Adrenal gland (tissue), 12 donors: ENCODE data around the gene SH3BP4. TPM values are rescaled to one million over a fixed set of nuclear protein-coding genes. Genes with fewer than 3 reads are reported as not detected.
A peak's percentile ranks its signal among the peaks of the same experiment; 100 is the strongest.

Experiments
- DNase-seq, 7 donors: peaks; one replicate each; pipeline ENCODE4 v3.0.0-alpha.2; 2019 to 2020
- H3K27ac ChIP-seq, 5 donors: fragments of 200-600 bp; sonication (generic) in 4 of 5; 1 replicate in 3 of 5; 2 replicates in 2 of 5; pipeline versions ENCODE4 v1.5.1 to v1.8.0; 2016 to 2020; ENCODE audit warnings: mild to moderate bottlenecking in 1 of 5
- H3K27me3 ChIP-seq: fragments of 200-600 bp; 2 replicates; pipeline ENCODE4 v1.8.0; 2021
- H3K36me3 ChIP-seq, 2 donors: fragments of 200-600 bp; replicated peaks in 1 of 2; 1 replicate in 1 of 2; 2 replicates in 1 of 2; pipeline versions ENCODE4 v1.5.1 to v1.8.0; 2018 to 2022
- H3K4me1 ChIP-seq, 2 donors: fragments of 200-600 bp; replicated peaks in 1 of 2; 1 replicate in 1 of 2; 2 replicates in 1 of 2; pipeline versions ENCODE4 v1.5.1 to v1.8.0; 2018 to 2021
- H3K4me3 ChIP-seq, 4 donors: fragments of 200-600 bp; sonication (generic) in 3 of 4; one replicate each; pipeline ENCODE4 v1.5.1; 2016 to 2018
- H3K9me3 ChIP-seq, 3 donors: fragments of 200-600 bp; sonication (generic) in 1 of 3; replicated peaks in 1 of 3; 1 replicate in 2 of 3; 2 replicates in 1 of 3; pipeline versions ENCODE4 v1.5.1 to v1.8.0; 2016 to 2021
- POLR2A ChIP-seq, 2 donors: fragments of 450-650 bp; IDR thresholded peaks; one replicate each; pipeline ENCODE4 v1.6.1; 2017; ENCODE audit warnings: antibody characterized with exemption in 2 of 2, mild to moderate bottlenecking in 2 of 2, moderate library complexity in 1 of 2
- WGBS, 4 donors: extraction: QIAGEN DNeasy Blood & Tissue Kit in 2 of 4; methylation state at CpG; one replicate each; pipeline versions ENCODE4 v1.1.5 to v1.1.7; 2013 to 2017; 5-methylcytosine and 5-hydroxymethylcytosine counted together
- intact Hi-C, 2 donors: fragments of 100-400 bp; cut with DNase I; formaldehyde crosslinking; loops; one replicate each; pipeline versions ENCODE4 v1.14.1 to v1.15.0; 2022 to 2023
- polyA plus RNA-seq, 3 donors: library from polyadenylated mRNA; stranded (reverse); fragments of 200-250 nt in 2 of 3; fragments of 350-450 nt in 1 of 3; fragmentation: Illumina TruSeq in 1 of 3; extraction: RNeasy Lipid Tissue Mini Kit (QIAGEN cat#74804) in 1 of 3; gene quantifications; one replicate each; pipeline ENCODE4 v1.2.3, GENCODE V29; 2013 to 2014
- total RNA-seq, 9 donors: library from RNA; depleted of rRNA in 4 of 9; stranded (reverse); fragments of >200 nt in 4 of 9; fragments of 120-200 nt in 1 of 9; fragmentation: NEBNext Ultra II Directional in 1 of 9; extraction: Animal tissue kit (Norgen Biotek cat#: 25700) in 1 of 9; gene quantifications; one replicate each; pipeline versions ENCODE4 v1.1.0 to v1.2.4, GENCODE V29; 2013 to 2023
- TF ChIP-seq, protein P1 (sequence below), 6 experiments: fragments of 450-650 bp in 4 of 6; fragments of 200-600 bp in 2 of 6; sonication (generic) in 1 of 6; IDR thresholded peaks; 1 replicate in 5 of 6; 2 replicates in 1 of 6; pipeline versions ENCODE4 v1.5.1 to v1.8.0; 2016 to 2021; ENCODE audit warnings: antibody characterized with exemption in 6 of 6, mild to moderate bottlenecking in 2 of 6, moderate library complexity in 1 of 6
- donor health status: healthy with polysubstance abuse.
- donor health status: Bipolar disorder and iron deficiency.
- donor health status: DM: yes; HTN: yes; CAD: no.
- donor health status: DM: no; HTN: no; CAD: no.
- donor health status: DM: no; HTN: no; CAD: no.
- donor health status: DM: yes; HTN: yes; CAD: no.

Gene SH3BP4
- total and polyA plus RNA-seq, 12 donors, result 5.1 to 26.9 (median 19.9) TPM

DNA sequence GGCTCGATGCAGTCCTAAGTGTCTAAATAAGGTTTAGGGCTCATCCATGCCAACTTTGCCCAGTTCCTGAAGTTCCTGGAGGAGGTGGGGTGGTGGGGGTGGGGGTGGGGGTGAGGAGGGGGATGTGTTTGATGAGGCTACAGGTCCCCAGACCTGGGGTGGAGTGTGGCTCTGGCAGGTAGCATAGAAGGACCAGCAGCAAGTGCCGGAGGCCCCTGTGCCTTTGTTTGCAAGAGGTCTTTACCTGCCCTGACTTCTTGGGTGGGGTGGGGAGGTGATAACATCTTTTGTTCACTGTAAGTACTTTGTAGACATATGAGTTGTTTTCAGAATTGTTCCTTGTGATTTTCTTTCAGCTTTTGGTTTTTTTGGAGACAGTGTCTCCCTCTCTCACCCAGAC, 10.0 kb downstream of the SH3BP4 start:
- Histone ChIP-seq H3K27me3 (no peaks in the 10 kb centered on the region), H3K4me3 (no peak overlapping the region), H3K36me3 (no peaks in the 10 kb centered on the region), H3K27ac (no peak overlapping the region), H3K9me3 (no peaks in the 10 kb centered on the region), H3K4me1 (peaks cover 9 to 23% of the 10 kb centered on the region in 2 donors)
- WGBS, 4 donors, result 85 to 99% (median 96%) methylated on average over 2 of the region's 2 CpGs
- TF ChIP-seq, protein P1, sequence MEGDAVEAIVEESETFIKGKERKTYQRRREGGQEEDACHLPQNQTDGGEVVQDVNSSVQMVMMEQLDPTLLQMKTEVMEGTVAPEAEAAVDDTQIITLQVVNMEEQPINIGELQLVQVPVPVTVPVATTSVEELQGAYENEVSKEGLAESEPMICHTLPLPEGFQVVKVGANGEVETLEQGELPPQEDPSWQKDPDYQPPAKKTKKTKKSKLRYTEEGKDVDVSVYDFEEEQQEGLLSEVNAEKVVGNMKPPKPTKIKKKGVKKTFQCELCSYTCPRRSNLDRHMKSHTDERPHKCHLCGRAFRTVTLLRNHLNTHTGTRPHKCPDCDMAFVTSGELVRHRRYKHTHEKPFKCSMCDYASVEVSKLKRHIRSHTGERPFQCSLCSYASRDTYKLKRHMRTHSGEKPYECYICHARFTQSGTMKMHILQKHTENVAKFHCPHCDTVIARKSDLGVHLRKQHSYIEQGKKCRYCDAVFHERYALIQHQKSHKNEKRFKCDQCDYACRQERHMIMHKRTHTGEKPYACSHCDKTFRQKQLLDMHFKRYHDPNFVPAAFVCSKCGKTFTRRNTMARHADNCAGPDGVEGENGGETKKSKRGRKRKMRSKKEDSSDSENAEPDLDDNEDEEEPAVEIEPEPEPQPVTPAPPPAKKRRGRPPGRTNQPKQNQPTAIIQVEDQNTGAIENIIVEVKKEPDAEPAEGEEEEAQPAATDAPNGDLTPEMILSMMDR (IDR thresholded peaks at IDR 0.05), result no peak
- no peak for TF ChIP-seq POLR2A (IDR thresholded peaks at IDR 0.05)
- no peak for DNase-seq
- intact Hi-C loops, result no loop called here

DNA sequence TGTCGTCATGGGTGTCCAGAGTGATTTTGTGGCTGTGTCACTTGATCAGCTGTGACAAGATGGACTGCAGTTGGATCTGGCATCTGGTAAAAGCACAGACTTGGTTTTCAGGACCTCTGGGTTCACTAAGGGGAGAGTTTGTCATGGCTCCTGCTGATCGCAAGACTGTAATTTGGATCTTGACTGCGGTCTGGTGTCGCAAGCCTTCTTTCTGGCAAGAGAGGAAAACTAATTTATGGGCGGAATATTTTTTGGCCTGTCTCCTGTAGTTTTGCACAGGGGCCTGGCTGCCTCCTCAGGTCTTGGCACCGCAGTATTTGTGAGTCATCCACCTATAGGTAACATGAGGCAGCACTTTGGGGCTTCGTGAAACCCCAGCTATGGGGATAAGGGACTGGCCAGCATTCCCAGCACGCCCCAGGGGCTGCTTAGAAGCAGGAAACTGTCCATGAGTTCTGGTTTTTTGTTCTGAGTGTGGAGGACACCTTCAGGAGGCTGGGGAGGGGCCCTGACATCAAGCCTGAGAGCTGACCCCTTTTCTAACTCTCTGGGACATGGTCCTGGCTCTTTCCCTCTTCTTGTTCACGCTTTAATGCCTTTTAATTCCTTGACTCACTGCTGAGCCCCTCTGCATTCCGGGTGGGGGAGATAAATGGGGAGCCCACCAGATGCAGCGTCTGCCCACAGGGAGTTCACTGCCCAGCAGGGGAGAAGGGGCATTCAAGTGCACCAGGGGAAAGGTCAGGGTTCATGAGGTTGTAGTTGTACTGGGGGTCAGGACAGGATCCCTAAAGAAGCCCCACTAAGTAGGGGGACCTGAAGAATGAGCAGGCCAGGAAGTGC, 12.2 kb downstream of the SH3BP4 start:
- H3K36me3 ChIP-seq, result no peaks in the 10 kb centered on the region
- no peak overlapping the region for H3K4me3 ChIP-seq
- H3K27me3 ChIP-seq, result no peaks in the 10 kb centered on the region
- no peaks in the 10 kb centered on the region for H3K9me3 ChIP-seq
- peaks cover 9 to 23% of the 10 kb centered on the region in 2 donors for H3K4me1 ChIP-seq
- 54 to 82% (median 64%) methylated on average over 10 to 11 of the region's 11 CpGs for WGBS, 4 donors
- H3K27ac ChIP-seq, result peak overlapping the region in 4 of 5 donors; percentile 17 to 58 (median 38)
- no peak for TF ChIP-seq POLR2A (IDR thresholded peaks at IDR 0.05)
- TF ChIP-seq, protein P1 (IDR thresholded peaks at IDR 0.05), result no peak
- peak in 6 of 7 donors; percentile 70 to 85 (median 80) for DNase-seq
- intact Hi-C loops, result no loop called here

DNA sequence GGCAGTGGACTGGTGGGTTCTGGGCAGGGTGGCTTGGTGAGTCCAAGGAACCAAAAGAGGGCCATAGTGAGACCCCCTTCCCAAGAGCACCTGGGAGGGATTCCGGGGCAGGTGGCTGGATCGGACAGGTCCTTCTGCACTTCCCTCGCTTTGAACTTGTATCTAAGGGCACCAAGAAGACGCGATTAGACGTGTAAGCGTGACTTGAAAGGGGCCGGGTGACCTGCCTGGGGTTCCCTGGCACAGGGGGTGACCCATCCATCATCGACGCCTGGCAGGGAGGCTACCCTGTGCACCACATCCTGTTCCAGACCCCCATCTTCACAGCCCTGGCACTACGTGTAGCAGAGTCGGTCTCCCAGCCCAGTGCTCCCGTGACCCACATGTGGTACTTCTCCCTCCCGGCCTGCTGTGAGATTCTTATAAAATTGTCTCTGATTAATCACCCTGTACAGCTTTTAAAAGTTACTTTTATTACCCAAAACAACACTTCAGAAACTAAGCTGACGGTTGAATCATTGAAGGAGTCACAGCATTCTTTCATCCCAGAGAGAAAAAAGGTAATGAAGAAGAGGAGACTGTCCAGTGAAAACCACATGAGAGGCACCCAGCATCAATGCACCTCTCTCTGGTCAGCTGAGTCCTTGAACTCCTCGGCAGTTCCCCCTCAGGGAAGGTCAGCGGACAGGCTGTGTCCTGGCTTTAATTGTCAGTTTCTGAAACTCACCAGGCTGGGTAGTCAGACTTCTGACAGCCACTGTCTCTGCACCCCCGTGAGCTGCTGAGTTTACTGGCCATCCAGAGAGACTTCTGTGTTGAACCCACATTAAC, 13.0 kb downstream of the SH3BP4 start:
- H3K27ac ChIP-seq, result peak overlapping the region in 3 of 5 donors; percentile 10 to 58 (median 56)
- intact Hi-C loops, result no loop called here
- WGBS, 4 donors, result 63 to 79% (median 64%) methylated on average over 17 to 18 of the region's 18 CpGs
- no peaks in the 10 kb centered on the region for H3K27me3 ChIP-seq
- peaks cover 9 to 23% of the 10 kb centered on the region in 2 donors for H3K4me1 ChIP-seq
- H3K4me3 ChIP-seq, result no peak overlapping the region
- DNase-seq, result peak in 2 of 7 donors; percentile 24 to 31
- TF ChIP-seq, protein P1 (IDR thresholded peaks at IDR 0.05), result no peak
- no peak for TF ChIP-seq POLR2A (IDR thresholded peaks at IDR 0.05)
- no peaks in the 10 kb centered on the region for H3K36me3 ChIP-seq
- no peaks in the 10 kb centered on the region for H3K9me3 ChIP-seq

DNA sequence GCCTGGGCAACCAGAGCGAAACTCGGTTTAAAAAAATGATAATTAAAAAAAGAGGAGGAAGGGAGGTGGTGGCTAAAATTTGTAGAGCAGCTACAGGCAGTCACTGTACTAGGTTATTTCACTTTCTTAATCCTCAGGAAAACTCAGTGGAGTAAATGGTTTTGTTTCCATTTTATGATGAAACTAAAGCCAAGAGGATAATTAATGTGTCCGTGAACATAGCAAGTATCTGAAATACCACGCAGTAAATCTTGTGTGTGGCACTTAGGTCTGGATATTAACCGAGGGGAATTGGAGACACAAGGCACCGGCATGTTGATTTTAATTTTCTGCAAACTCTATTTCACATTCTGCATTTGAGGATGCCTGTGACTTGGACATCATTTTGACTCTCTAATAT, 14.5 kb downstream of the SH3BP4 start:
- peaks cover 9 to 23% of the 10 kb centered on the region in 2 donors for H3K4me1 ChIP-seq
- WGBS, 4 donors, result 80 to 89% (median 88%) methylated on average over 6 of the region's 6 CpGs
- no peak overlapping the region for H3K27ac ChIP-seq
- TF ChIP-seq POLR2A (IDR thresholded peaks at IDR 0.05), result no peak
- no peaks in the 10 kb centered on the region for H3K27me3 ChIP-seq
- no peaks in the 10 kb centered on the region for H3K36me3 ChIP-seq
- no peak overlapping the region for H3K4me3 ChIP-seq
- no peak for DNase-seq
- intact Hi-C loops, result no loop called here
- H3K9me3 ChIP-seq, result no peaks in the 10 kb centered on the region
